ENCODE data around the gene RRAS. TPM values are rescaled to one million over a fixed set of nuclear protein-coding genes. Genes with fewer than 3 reads are reported as not detected.

Gene RRAS
- total RNA-seq, 1 experiment from 2014 or later: 70.4 TPM

DNA sequence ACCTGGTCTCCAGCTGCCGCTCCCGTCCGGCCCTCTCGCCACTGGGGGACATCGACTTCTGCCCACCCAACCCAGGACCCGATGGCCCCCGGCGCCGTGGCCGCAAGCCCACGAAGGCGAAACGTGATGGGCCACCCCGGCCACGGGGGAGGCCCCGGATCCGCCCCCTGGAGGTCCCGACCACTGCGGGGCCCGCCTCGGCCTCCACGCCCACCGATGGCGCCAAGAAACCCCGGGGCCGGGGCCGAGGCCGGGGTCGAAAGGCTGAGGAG is 42.3 kb downstream of the RRAS start:
- intact Hi-C loops (cut with micrococcal nuclease; ENCODE audit: unreplicated experiment): no loop called here
- DNase-seq: no peak
- Mint-ChIP-seq H3K36me3 (ENCODE audit: insufficient read depth, unreplicated experiment) (peaks cover 83% of the 10 kb centered on the region), H3K4me1 (ENCODE audit: low read depth, unreplicated experiment) (peaks cover 23% of the 10 kb centered on the region), H3K4me3 (ENCODE audit: low read depth, unreplicated experiment) (no peak overlapping the region), H3K27me3 (ENCODE audit: unreplicated experiment) (no peaks in the 10 kb centered on the region), H3K9me3 (ENCODE audit: low read depth, unreplicated experiment) (no peaks in the 10 kb centered on the region), H3K27ac (ENCODE audit: unreplicated experiment) (no peak overlapping the region)
- TF ChIP-seq, protein P1, sequence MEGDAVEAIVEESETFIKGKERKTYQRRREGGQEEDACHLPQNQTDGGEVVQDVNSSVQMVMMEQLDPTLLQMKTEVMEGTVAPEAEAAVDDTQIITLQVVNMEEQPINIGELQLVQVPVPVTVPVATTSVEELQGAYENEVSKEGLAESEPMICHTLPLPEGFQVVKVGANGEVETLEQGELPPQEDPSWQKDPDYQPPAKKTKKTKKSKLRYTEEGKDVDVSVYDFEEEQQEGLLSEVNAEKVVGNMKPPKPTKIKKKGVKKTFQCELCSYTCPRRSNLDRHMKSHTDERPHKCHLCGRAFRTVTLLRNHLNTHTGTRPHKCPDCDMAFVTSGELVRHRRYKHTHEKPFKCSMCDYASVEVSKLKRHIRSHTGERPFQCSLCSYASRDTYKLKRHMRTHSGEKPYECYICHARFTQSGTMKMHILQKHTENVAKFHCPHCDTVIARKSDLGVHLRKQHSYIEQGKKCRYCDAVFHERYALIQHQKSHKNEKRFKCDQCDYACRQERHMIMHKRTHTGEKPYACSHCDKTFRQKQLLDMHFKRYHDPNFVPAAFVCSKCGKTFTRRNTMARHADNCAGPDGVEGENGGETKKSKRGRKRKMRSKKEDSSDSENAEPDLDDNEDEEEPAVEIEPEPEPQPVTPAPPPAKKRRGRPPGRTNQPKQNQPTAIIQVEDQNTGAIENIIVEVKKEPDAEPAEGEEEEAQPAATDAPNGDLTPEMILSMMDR (IDR thresholded peaks at IDR 0.05; ENCODE audit: unreplicated experiment): no peak
- CTCF ChIA-PET: no interaction called here
- no TSS peak for BruUV-seq (replicated peaks)

DNA sequence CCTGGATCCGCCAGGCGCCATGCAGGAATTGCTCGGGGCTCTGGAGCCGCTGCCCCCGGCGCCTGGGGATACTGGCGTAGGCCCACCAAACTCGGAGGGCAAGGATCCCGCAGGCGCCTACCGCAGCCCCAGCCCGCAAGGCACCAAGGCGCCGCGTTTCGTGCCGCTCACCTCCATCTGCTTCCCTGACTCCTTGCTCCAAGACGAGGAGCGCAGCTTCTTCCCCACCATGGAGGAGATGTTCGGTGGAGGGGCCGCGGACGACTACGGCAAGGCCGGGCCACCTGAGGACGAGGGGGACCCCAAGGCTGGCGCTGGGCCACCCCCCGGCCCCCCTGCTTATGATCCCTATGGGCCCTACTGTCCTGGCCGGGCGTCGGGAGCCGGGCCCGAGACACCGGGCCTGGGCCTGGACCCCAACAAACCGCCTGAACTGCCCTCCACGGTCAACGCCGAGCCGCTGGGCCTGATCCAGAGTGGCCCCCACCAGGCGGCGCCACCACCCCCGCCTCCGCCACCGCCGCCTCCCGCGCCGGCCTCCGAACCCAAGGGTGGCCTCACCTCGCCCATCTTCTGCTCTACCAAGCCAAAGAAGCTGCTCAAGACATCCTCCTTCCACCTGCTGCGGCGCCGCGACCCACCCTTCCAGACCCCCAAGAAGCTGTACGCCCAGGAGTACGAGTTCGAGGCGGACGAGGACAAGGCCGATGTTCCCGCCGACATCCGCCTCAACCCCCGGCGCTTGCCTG is 42.8 kb downstream of the RRAS start:
- no TSS peak for BruUV-seq (replicated peaks)

DNA sequence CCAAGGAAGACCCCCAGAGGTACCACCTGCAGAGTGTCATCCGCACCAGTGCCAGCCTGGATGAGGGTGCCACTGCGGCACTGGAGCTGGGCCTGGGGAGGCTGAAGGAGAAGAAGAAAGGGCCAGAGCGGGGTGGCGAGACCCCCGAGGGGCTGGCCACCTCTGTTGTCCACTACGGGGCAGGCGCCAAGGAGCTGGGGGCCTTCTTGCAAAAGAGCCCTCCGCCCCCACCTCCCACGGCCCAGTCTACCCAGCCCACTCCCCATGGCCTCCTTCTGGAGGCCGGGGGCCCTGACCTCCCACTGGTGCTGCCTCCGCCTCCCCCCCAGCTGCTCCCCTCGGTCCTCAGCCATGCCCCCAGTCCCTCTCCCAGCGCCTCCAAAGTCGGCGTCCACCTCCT is 43.5 kb downstream of the RRAS start:
- BruUV-seq (replicated peaks): no TSS peak
- DNase-seq: no peak
- intact Hi-C loops (cut with micrococcal nuclease; ENCODE audit: unreplicated experiment): no loop called here
- H3K27ac Mint-ChIP-seq (ENCODE audit: unreplicated experiment): no peak overlapping the region
- peaks cover 83% of the 10 kb centered on the region for H3K36me3 Mint-ChIP-seq (ENCODE audit: insufficient read depth, unreplicated experiment)
- TF ChIP-seq, protein P1 (IDR thresholded peaks at IDR 0.05; ENCODE audit: unreplicated experiment): no peak
- no peaks in the 10 kb centered on the region for H3K9me3 Mint-ChIP-seq (ENCODE audit: low read depth, unreplicated experiment)
- H3K4me1 Mint-ChIP-seq (ENCODE audit: low read depth, unreplicated experiment): peaks cover 28% of the 10 kb centered on the region
- H3K27me3 Mint-ChIP-seq (ENCODE audit: unreplicated experiment): no peaks in the 10 kb centered on the region
- no peak overlapping the region for H3K4me3 Mint-ChIP-seq (ENCODE audit: low read depth, unreplicated experiment)
- CTCF ChIA-PET: no interaction called here

More for the DNA sequence above, 42.8 kb downstream of the RRAS start:
- Mint-ChIP-seq H3K27me3 (ENCODE audit: unreplicated experiment) (no peaks in the 10 kb centered on the region), H3K4me1 (ENCODE audit: low read depth, unreplicated experiment) (peaks cover 28% of the 10 kb centered on the region), H3K9me3 (ENCODE audit: low read depth, unreplicated experiment) (no peaks in the 10 kb centered on the region), H3K4me3 (ENCODE audit: low read depth, unreplicated experiment) (no peak overlapping the region), H3K27ac (ENCODE audit: unreplicated experiment) (no peak overlapping the region), H3K36me3 (ENCODE audit: insufficient read depth, unreplicated experiment) (peaks cover 83% of the 10 kb centered on the region)
- intact Hi-C loops (cut with micrococcal nuclease; ENCODE audit: unreplicated experiment): no loop called here
- CTCF ChIA-PET: no interaction called here
- DNase-seq: no peak
- TF ChIP-seq, protein P1 (IDR thresholded peaks at IDR 0.05; ENCODE audit: unreplicated experiment): peak; percentile 28

DNA sequence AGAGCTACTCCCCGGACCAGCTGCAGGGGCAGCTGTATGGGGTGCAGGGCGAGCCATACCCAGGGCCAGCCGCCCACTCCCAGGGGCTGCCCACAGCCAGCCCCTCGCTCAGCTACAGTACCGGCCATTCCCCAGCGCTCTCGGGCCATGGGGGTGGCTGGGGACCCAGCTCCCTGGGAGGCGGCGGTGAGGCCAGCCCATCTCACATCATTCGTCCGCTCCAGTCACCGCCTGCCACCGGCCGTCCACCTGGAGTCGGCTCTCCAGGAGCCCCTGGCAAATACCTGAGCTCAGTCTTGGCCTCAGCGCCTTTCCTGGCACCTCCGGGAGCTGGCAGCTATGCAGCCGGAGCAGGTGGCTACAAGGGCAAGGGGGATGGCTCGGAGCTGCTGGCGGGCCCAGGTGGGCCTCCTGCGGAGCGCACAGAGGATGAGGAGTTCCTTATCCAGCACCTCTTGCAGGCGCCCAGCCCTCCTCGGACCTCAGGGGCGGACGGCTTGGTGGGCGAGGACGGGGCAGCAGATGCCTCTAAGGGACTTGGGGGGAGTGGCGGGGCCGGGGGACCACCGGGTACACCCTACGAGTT is 44.0 kb downstream of the RRAS start:
- H3K4me3 Mint-ChIP-seq (ENCODE audit: low read depth, unreplicated experiment): no peak overlapping the region
- no TSS peak for BruUV-seq (replicated peaks)
- H3K4me1 Mint-ChIP-seq (ENCODE audit: low read depth, unreplicated experiment): peaks cover 28% of the 10 kb centered on the region
- CTCF ChIA-PET: interaction anchor here (0.7 kb wide), 1 partner anchor 25 kb away, joined by 3 read pairs; no protein-coding TSS in a partner anchor
- H3K27me3 Mint-ChIP-seq (ENCODE audit: unreplicated experiment): no peaks in the 10 kb centered on the region
- intact Hi-C loops (cut with micrococcal nuclease; ENCODE audit: unreplicated experiment): no loop called here
- TF ChIP-seq, protein P1 (IDR thresholded peaks at IDR 0.05; ENCODE audit: unreplicated experiment): no peak
- no peak for DNase-seq
- no peaks in the 10 kb centered on the region for H3K9me3 Mint-ChIP-seq (ENCODE audit: low read depth, unreplicated experiment)
- H3K27ac Mint-ChIP-seq (ENCODE audit: unreplicated experiment): no peak overlapping the region
- H3K36me3 Mint-ChIP-seq (ENCODE audit: insufficient read depth, unreplicated experiment): peaks cover 83% of the 10 kb centered on the region
